Medulla oblongata (tissue), 1 donor: ENCODE measurements around the gene LAMA3.

ENCODE experiments used
- DNase-seq: peaks from one replicate; pipeline ENCODE4 v3.0.0-alpha.2; 2015; ENCODE audit errors: extremely low spot score

The LAMA3 gene

DNA sequence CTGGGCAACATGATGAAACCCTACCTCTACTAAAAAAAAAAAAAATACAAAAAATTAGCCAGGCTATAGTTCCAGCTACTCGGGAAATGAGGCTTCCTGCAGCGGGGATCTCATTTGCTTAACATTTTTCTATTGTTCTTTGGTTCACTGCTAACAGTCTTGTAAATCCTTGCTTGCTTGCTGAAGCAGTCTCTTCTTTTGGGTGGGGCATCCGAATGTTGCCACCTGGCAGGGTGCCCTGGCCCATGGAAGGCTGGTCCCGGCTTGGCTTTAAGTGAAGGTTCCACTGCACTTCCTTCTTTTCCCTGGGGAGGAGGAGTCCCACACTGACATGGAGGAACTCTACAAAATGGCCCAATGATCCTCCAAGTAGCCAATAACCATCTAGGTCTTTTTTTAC is 20.5 kb upstream of the LAMA3 start:
- DNase-seq = no peak

GRCh38 chr18:23669202-23669766 is 20.0 kb upstream of the LAMA3 start:
- no peak for DNase-seq

- no peak for DNase-seq
Measured at GRCh38 chr18:23669804-23670405, 19.3 kb upstream of the LAMA3 start.

DNA sequence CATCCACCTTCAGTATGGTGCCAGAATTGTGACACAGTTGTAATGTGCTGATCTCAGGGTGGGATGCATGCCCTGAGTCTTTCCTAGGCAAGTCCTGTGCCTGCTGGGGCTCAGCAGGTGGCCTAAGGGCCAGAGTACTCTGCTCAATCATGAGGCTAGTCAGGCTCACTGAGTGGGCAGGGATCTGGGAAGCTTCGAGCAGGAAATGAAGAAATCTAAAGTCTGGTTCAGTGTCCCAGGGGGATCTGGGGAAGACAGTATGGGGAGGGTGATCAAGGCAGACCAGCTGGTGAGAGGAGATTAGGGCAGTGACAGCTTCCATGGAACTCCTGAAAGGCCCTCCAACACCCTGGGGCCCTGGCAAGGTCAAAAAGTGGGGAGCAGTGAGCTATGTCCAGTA is 17.7 kb upstream of the LAMA3 start:
- DNase-seq = no peak

- no peak for DNase-seq
Measured at GRCh38 chr18:23673725-23674124, 15.5 kb upstream of the LAMA3 start.

DNA sequence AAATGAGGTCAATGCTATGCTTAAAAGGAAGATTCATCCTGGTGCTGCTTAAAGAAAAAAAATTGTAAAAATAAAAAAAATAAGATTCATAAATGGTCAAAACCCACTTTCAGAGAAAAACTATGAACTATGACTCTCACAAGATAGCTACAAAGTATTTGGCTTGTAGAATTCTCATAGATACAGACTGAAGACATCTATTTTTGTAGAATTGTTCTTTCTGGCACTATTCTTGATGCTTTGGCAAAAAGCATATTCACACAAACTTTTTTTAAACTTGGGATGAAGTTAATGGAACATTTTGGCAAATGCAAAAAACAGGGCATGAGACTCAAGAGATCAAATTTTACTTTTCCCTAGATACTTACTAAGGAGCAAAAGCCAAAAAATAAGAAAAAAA is 14.0 kb upstream of the LAMA3 start:
- DNase-seq = no peak

DNA sequence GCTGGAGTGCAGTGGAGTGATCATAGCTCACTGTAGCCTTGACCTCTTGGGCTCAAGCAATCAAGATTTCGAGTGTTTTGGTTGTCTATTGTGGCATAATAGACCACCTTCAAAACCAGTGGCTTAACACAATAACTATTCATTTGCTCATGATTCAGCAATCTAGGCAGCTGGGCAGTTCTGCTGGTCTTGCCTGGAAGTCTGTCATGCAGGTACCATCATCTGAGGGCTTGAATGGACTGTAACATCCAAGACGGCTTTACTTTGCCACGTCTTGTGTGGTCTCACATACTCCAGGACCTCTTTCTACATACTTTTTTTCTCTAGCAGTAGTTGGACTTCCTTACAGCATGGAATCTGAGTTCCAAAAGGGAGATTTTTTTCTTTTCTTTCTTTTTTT is 13.4 kb upstream of the LAMA3 start:
- no peak for DNase-seq

GRCh38 chr18:23682045-23682444 is 7.2 kb upstream of the LAMA3 start:
- DNase-seq = no peak

DNA sequence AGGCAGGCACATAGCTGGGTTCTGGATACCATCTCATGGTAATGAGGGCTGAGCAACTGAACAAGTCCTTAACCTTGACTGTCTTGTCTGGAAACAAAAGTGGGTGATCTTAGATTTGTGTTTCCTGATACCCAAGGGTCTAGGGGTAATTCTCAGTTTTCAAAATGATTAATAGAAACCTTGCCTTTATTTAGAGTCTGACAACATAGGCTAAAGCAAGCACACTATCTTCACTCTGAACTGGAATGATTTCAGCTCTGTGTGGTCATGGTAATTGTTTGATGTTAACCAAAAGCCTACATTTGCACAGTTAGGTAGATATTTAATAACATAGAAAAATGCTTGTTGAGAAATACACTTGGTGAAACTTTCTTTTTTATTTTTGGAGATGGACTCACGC is 6.8 kb upstream of the LAMA3 start:
- no peak for DNase-seq

GRCh38 chr18:23683155-23683554 is 6.1 kb upstream of the LAMA3 start:
- no peak for DNase-seq

- DNase-seq = no peak
Measured at GRCh38 chr18:23683671-23684070, 5.6 kb upstream of the LAMA3 start.

DNA sequence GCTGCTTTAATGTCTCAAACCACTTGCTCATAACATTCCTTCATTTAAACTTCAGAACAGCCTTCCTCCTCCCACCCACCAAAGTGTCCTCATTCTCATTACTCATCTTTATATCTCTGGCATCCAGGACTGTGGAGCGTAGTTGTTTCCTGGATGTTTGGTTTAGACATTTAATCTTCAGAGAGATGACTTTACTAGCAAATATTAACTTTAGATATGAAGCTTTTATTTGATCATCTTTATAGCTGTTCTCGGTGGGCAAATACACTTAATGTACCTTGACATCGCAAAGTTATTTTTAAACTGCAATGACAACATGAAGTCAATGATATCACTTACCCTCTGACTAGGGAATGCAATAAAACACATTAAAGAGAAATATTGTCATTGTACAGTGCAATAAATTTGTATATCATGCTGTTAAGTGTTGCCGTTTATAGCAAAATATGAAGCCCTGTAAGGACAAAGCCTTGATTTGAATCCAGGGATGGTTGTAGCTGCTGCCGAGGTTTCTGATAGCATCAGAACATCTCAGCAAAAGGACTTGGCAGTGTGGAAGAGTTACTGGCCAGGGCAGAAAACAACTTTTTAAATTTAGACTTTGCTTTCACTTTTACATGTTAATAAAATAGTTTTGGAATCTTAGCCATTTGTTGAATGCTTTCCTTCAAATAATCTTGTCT is 4.6 kb upstream of the LAMA3 start:
- DNase-seq = no peak

DNA sequence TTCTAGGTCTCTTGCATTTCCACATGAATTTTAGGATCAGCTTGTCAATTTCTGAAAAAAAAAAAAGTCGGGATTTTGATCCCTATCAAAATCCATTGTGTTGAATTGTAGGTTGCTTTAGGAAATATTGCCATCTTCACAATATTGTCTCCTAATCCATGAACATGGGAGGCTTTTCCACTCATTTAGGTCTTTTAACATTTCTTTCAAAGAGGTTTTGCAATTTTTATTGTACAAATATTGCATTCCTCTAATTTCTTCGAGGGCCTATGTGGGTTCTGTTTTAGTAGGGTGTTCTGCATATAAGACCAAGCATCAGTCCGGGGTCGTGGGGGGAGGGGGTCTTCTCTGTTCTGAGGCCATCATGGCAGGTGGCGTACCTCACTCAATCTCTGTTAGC is 725 bp upstream of the LAMA3 start:
- DNase-seq = no peak

GRCh38 chr18:23689616-23690504 is 607 bp downstream of the LAMA3 start:
- DNase-seq = no peak

DNA sequence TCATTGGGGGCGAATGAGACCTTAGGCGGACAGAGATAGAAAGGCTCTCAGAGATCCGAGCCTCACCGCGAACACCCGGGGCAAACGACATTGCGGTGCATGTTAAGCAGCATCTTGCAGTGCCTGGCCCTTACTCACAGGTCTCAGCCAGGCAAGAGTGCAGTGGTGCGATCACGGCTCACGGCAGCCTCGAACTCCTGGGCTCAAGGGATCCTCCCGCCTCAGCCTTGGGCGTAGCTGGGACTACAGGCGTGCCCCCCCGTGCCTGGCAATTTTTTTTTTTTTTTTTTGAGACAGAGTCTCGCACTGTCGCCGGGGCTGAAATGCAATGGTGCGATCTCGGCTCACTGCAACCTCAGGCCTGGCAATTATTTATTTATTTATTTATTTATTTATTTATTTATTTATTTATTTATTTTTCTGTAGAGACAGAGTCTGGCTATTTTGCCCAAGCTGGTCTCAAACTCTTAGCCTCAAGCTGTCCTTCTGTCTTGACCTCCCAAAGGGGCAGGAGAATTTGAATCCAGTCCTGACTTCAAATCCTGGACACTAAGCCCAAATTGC is 1.3 kb downstream of the LAMA3 start:
- DNase-seq = no peak

DNA sequence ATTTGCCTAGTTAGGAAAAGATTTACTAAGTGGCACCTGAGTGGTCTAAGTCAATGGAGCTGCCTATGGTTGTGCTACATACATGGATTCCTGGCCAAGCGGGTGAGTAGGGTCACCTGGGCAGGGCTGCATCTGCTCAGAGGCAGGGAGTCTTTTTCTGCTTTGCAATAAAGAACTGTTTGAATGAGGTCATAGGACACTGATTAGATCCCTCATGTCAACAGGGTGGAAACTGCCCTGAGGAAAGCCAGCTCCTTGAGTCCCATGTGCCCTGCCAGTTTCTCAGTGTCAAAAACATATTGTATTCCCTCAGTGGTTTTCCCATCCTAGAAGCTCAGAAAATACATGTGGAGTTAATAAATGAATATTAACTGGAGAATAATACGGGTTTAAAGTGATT is 4.6 kb downstream of the LAMA3 start:
- DNase-seq = no peak

DNA sequence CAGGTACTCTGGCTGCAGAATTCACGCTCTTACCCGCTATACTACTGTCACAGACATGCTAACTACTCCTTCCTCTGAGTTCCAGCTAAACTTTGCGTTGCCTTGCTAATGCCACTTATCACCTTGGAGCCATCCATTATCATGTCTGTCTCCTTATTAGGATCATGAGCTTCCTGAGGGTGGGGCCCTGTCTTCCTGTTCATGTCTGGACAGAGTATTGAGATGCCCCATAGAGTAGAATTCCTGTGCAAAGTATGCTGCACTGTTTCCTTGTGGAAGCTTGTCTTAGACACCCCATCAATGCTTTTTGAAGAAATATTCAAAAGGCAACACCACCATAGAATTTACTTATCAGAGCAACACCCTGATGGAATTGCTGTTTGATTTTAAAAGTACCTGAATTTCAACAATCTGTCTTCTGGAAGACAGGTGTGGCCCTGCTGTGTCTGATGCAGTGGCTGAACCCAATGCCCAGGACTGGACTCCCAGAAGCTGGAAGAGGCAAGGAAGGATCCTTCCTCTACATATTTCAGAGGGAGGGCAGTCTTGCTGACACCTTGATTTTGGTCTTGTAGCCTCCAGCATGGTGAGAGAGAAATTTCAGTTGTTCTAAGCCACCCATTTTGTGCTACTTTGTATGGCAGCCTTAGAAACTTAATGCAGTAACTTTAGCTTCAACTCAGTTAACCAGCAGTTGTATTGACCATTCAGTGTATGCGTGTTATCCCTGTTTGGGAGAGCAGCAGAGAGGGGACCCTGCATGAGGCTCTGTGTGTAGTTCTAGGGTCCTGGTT is 5.6 kb downstream of the LAMA3 start:
- DNase-seq = no peak

GRCh38 chr18:23701017-23701416 is 11.8 kb downstream of the LAMA3 start:
- no peak for DNase-seq

GRCh38 chr18:23701544-23702064 is 12.4 kb downstream of the LAMA3 start:
- no peak for DNase-seq

DNA sequence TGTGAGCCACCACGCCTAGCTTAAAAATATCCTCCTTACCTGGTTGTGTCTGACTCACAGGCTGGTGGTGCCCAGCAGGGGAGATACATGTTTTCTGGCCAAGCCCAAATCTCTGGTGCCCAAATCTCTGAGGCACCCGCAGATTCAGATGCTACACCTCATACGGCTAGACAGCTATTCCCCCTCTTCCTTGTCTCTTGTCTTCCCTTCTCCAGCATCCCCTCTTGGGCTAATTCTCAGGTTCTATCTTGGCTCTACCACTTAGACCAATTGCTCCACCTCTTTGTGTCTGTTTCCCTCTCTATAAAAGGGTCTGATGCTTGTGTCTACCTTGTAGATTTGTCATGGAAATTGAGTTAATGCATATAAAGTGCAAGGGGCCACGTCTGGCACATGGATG is 13.4 kb downstream of the LAMA3 start:
- DNase-seq = no peak
